GM04503 (cell line): Measurements from ENCODE around the gene CCND1.
"Not testable (repeated sequence)": the region's sequence is repeated elsewhere in the genome, so short reads cannot be mapped to it uniquely, and the experiment has no call there.

Experiments used
- DNase-seq: peaks from one replicate; pipeline ENCODE4 v3.0.0-alpha.2; 2012; ENCODE audit warnings: low read depth

Gene CCND1

GRCh38 chr11:69667619-69668604, 27.0 kb downstream of the CCND1 start:
- DNase-seq = no peak

DNA sequence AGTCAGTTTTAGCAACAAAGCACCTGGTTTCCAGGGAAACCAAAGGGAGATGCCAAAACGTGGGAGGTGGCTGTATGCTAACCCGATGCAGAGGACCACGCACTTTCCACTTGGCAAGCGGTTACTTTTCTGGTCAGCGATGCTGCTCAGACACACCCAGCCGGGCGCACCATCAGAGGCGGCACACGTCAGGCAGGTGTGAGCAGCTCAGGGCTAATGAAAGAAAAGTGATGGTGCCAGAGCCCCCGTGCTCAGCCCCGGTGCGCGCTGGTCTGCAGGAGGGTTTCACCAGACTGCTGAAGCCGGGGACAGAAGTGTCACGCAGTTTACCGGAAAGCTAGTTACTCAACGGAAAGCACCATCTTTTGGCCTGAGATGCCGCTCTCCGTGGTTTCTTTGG, 28.5 kb downstream of the CCND1 start:
- DNase-seq = no peak

DNA sequence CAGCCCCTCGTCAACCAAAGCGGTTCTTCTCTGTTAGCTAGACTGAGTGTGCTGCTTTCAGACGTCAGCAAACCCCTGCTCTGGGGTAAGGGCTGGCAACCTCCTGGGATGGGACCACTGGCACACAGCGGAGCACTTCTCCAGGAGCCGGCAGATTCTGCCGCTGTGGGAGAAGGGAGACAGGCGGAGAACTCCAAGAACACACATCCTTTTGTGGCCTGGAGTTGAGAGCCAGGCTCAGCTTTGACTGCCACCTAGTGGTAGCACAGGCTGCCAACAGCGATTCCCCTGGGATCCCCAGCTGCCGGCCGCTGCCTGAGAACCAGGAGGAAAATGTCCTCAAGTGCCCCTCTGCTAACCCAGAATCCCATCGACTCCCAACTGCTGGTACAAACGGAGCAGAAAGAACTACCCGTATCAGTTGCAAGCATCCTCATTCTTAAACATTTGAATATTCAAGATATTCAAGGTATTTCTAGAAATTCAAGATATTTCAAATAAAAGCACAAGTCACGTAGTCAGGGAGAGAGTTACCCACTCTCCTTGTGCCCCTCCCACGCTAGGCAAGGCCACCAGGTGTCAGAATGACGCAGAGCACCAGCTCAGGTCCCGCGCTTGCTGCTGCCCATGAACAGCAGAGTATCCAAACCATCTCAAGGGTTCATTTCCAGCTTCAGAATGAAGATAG, 29.3 kb downstream of the CCND1 start:
- DNase-seq = peak; percentile 32

DNA sequence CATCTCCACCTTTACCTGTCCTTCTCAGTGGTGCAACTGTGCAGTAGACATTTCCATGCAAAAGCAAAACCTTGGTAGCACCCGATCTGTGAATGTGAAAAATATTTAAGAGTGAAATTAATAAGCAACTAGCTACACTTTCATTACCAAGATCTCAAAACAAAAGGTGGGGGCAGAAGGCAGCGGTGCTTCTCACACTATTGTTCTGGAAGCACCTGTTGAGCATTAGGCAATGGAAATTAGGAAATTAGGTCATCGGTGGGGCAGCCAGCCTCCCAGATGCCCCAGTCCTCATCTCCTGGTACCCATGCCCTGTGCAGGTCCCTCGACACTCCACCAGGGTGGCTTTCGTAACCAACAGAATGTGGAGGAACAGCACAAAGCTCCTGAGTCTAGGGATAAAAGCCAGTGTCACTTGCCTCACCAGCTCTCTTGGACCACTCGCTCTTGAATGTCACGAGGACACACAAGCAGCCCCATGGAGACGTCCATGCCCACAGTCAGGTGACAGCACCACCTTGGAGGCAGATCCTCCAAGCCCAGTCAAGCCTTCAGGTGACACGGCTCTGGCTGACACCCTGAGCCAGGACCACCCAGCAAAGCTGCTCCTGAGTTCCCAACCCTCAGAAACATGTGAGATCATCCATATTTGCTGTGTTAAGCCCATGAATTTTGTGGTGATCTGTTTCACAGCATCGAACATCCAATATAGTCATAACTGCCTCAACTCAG, 30.9 kb downstream of the CCND1 start:
- DNase-seq = no peak

- peak; percentile 45 for DNase-seq
These were observed 33.4 kb downstream of the CCND1 start for GRCh38 chr11:69674267-69674885.

- DNase-seq = peak; percentile 69
These were observed 34.1 kb downstream of the CCND1 start, which contains the start of gene LTO1 for GRCh38 chr11:69674886-69675714. Gene LTO1, minus strand, starts transcription at chr11:69675353. Its CDS starts 114 bp downstream, at chr11:69675239.

GRCh38 chr11:69677749-69678148, 36.8 kb downstream of the CCND1 start:
- no peak for DNase-seq

- DNase-seq = no peak
These were observed 39.7 kb downstream of the CCND1 start for GRCh38 chr11:69680688-69681087.

DNA sequence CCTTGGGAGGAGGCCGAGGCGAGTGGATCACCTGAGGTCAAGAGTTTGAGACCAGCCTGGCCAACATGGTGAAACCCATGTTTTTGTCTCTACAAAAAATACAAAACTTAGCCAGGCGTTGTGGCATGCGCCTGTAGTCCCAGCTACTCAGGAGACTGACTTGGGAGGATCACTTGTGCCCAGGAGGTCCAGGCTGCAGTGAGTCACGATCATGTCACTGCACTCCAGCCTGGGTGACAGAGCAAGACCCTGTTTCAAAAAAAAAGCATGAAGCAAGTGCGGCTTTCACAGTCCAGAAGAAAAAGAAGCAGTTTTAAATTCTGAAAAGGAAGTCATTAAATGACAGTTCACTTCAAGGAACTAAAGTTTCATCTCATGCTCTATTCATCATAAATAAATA, 41.3 kb downstream of the CCND1 start:
- DNase-seq = no peak

DNA sequence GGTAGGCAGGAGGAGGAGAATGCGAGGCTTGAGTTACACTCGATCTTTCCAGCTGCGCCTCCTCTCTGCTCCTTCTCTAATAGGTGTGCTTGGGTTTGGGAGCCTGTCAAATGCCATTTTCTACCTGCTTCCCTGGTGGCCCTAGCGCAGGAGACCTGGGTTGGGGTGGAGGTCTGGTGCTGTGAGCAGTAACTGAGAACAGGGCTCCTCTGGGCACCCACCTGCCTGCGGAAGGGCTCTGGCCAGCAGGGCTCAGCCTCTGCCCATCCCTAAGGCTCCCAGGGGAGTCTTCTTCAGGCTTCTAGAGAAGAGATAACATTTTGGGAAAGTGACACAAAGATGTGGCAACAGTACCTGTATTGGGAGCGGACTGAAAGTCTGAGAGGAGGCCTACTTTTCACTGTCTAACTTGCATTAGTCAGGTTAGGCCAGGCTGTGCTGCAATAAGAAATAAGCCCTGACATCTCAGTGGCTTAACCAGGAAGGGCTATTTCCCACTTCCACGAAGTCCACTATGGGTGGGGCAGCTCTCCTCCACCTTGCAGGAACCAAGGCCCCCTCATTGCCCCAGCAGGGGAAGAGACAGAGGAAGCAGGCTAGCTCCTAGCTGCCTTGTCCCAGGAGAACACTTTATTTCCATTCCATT, 41.8 kb downstream of the CCND1 start:
- no peak for DNase-seq

DNA sequence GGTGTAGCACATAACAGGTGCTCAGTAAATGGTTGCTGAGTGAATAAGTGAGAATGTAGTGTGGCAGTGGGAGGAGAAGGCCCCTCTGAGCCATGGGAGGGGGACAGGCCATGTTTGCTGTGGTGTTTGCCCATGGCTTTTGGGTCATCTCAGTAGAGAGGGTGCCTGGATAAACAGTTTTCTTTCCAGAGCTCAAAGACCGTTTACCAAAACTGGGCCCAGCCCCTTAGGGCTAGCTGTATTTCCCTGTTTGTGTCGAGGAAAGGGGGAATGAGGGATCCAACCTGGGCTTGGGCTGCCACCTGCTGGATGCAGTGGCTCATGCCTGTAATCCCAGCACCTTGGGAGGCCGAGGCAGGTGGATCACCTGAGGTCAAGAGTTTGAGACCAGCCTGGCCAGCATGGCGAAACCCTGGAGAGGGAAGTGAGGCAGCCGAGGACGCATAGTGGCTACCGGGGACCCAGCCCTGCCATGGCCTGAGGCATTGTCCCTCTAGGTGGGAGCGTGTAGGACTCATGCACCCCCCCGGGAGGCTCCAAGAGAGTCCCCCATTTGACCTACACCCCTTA, 42.9 kb downstream of the CCND1 start:
- no peak for DNase-seq

- DNase-seq = no peak
These were observed 43.7 kb downstream of the CCND1 start for GRCh38 chr11:69684651-69685050.

GRCh38 chr11:69685348-69685747, 44.4 kb downstream of the CCND1 start:
- no peak for DNase-seq

DNA sequence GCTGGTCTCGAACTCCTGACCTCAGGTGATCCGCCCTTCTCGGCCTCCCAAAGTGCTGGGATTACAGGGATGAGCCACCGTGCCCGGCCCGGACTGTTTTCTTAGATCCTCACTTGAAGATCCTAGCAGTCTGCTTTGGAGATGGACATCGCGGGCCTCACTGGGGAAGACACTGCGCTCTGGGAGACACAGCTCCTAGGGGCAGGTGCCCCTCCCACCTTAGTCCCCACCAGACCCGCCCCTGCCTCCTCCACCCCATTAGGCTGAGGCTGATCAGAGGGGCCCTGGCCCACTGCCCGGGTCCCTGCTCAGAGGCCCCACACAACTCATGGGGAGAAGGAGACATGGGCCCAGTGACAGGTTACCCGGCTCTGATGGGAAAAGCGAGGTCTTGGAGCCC, 45.5 kb downstream of the CCND1 start:
- no peak for DNase-seq

- DNase-seq = no peak
These were observed 45.9 kb downstream of the CCND1 start for GRCh38 chr11:69686856-69687255.

DNA sequence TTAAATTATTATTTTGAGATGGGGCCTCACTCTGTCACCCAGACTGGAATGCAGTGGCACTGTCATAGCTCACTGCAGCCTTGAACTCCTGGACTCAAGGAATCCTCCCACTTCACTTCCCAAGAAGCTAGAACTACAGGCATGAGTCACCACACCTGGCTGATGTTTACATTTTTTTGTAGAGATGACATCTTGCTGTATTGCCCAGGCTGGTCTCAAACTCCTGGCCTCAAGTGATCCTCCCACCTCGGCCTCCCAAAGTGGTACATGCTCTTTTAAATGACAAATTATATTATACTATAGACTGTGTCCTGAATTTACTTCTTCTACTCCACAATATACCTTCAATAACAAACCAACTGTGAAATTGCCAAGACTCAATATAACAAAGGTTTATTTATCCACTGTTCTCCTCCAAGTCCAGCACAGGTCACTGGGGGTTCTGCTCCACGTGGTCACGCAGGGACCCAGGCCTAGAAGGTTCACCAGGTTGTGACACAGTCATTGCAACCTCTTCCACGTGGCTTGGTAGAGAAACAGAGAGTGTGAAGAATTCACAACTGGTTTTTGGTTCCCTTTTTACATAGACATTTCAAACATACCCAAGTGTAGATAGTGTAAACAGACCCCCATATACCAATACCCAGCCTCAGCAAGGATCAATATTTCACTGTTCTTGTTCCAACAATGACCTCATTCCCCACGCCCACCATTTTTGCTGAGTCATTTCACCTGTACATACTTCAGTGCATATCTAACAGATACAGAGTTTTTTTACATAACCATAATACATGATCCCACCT, 47.2 kb downstream of the CCND1 start:
- DNase-seq = not testable (repeated sequence)

- no peak for DNase-seq
These were observed 48.7 kb downstream of the CCND1 start for GRCh38 chr11:69689484-69690319.

- DNase-seq = no peak
These were observed 50.5 kb downstream of the CCND1 start for GRCh38 chr11:69691463-69691862.
